T-cell (primary cell): ENCODE measurements around the gene DNAJA1. TPM values are rescaled to one million over a fixed set of nuclear protein-coding genes. Genes with fewer than 3 reads are reported as not detected.
A peak's percentile ranks its signal among the peaks of the same experiment; 100 is the strongest.
"Not testable (repeated sequence)": the region's sequence is repeated elsewhere in the genome, so short reads cannot be mapped to it uniquely, and the experiment has no call there.

Experiments
- ATAC-seq, 4 experiments: fragments of 200-7000 bp in 3 of 4; fragments of 150-1000 bp in 1 of 4; cut with Tn5 transposase; replicated peaks in 1 of 4; 1 replicate in 3 of 4; 2 replicates in 1 of 4; pipeline ENCODE4 v1.10.0; 2021; ENCODE audit warnings: moderate library complexity in 3 of 4, mild to moderate bottlenecking in 2 of 4, moderate number of reproducible peaks in 1 of 4
- CTCF ChIA-PET, 2 donors: fragments of 300-600 bp; sonication (Branson Sonifier 250); formaldehyde crosslinking; loops; one replicate each; lab custom pipeline; 2022; ENCODE audit warnings: antibody characterized with exemption in 2 of 2; lab: Charles Lee
- POLR2A ChIA-PET, 2 donors: fragments of 300-600 bp; sonication (Branson Sonifier 250); formaldehyde crosslinking; loops; one replicate each; lab custom pipeline; 2022; ENCODE audit warnings: antibody characterized with exemption in 2 of 2; lab: Charles Lee
- DNase-seq, 35 experiments: peaks; one replicate each; pipeline versions ENCODE4 v3.0.0 to v3.0.0-alpha.2; 2013 to 2023
- H3K27ac ChIP-seq: one replicate; pipeline ENCODE4 v1.5.1; 2013; ENCODE audit warnings: low read length
- H3K27me3 ChIP-seq, 2 experiments: replicated peaks in 1 of 2; 1 replicate in 1 of 2; 2 replicates in 1 of 2; pipeline versions ENCODE4 v1.6.1 to v1.7.0; 2013; ENCODE audit warnings: low read length in 1 of 2, mixed read lengths in 1 of 2; ENCODE audit not compliant: control insufficient read depth in 2 of 2, insufficient read depth in 2 of 2; ENCODE audit errors: extremely low read depth in 1 of 2
- H3K36me3 ChIP-seq, 2 donors: 1 replicate in 1 of 2; 2 replicates in 1 of 2; pipeline versions ENCODE4 v1.6.1 to v1.7.0; 2013; ENCODE audit warnings: low read length in 1 of 2; ENCODE audit not compliant: control insufficient read depth in 2 of 2, insufficient read depth in 1 of 2; ENCODE audit errors: extremely low read depth in 1 of 2
- H3K4me1 ChIP-seq, 2 experiments: 1 replicate in 1 of 2; 2 replicates in 1 of 2; pipeline versions ENCODE4 v1.6.1 to v1.7.0; 2013; ENCODE audit warnings: low read length in 2 of 2, mixed read lengths in 1 of 2; ENCODE audit not compliant: insufficient read depth in 2 of 2, control insufficient read depth in 1 of 2; ENCODE audit errors: extremely low read depth in 1 of 2
- H3K4me3 ChIP-seq, 2 donors: 1 replicate in 1 of 2; 2 replicates in 1 of 2; pipeline versions ENCODE4 v1.5.1 to v1.7.0; 2013; ENCODE audit warnings: mild to moderate bottlenecking in 2 of 2, low read length in 1 of 2, moderate library complexity in 1 of 2; ENCODE audit not compliant: control insufficient read depth in 1 of 2; ENCODE audit errors: extremely low read depth in 1 of 2
- H3K9me3 ChIP-seq: 2 replicates; pipeline ENCODE4 v1.7.0; 2013
- H3K27ac Mint-ChIP-seq, 2 donors: one replicate each; pipeline ENCODE4 v1.8.0; 2020 to 2021; ENCODE audit warnings: mild to moderate bottlenecking in 2 of 2, mixed read lengths in 2 of 2
- H3K27me3 Mint-ChIP-seq, 2 donors: one replicate each; pipeline ENCODE4 v1.8.0; 2021 to 2022; ENCODE audit warnings: mixed read lengths in 2 of 2
- H3K36me3 Mint-ChIP-seq: one replicate; pipeline ENCODE4 v1.8.0; 2021; ENCODE audit warnings: mixed read lengths
- H3K4me1 Mint-ChIP-seq, 3 donors: one replicate each; pipeline ENCODE4 v1.8.0; 2020 to 2022; ENCODE audit warnings: mixed read lengths in 3 of 3, mild to moderate bottlenecking in 1 of 3
- H3K4me3 Mint-ChIP-seq, 3 donors: one replicate each; pipeline ENCODE4 v1.8.0; 2020 to 2022; ENCODE audit warnings: mild to moderate bottlenecking in 3 of 3, mixed read lengths in 3 of 3, moderate library complexity in 3 of 3
- H3K9me3 Mint-ChIP-seq, 3 donors: one replicate each; pipeline ENCODE4 v1.8.0; 2020 to 2022; ENCODE audit warnings: mixed read lengths in 3 of 3
- WGBS: methylation state at CpG from one replicate; pipeline ENCODE4 v1.1.5; 2013; ENCODE audit warnings: missing lambda C conversion rate; ENCODE audit not compliant: insufficient coverage; 5-methylcytosine and 5-hydroxymethylcytosine counted together
- total RNA-seq, 35 experiments: library from RNA in 6 of 35; stranded (reverse) in 6 of 35; fragments of 120-200 nt in 1 of 35; gene quantifications; one replicate each; pipeline versions ENCODE4 v1.2.1 to v1.2.4 and lab custom pipeline; 2013 to 2026

DNAJA1 gene
- total RNA-seq, 5 donors from 2014 or later (not counting 1 experiment from before 2014, with no cell fraction given): 66.5 to 170 (median 69.9) TPM

GRCh38 chr9:33000682-33001055 lies 24.4 kb upstream of the DNAJA1 start:
- CTCF ChIA-PET: interaction anchor here (0.6 to 1.2 kb wide), 7 partner anchors 13 to 1400 kb away, joined by 3 to 5 read pairs (median 4); no protein-coding TSS in a partner anchor
- peaks cover 47 to 58% (median 52%) of the 10 kb centered on the region in 3 donors for H3K4me1 Mint-ChIP-seq

GRCh38 chr9:33005335-33005734 lies 19.7 kb upstream of the DNAJA1 start:
- not testable (repeated sequence) for H3K27me3 Mint-ChIP-seq, H3K36me3 ChIP-seq, H3K27ac ChIP-seq, DNase-seq, H3K4me3 Mint-ChIP-seq, H3K27me3 ChIP-seq, H3K36me3 Mint-ChIP-seq, H3K9me3 Mint-ChIP-seq, H3K9me3 ChIP-seq, H3K27ac Mint-ChIP-seq, ATAC-seq, H3K4me3 ChIP-seq
- CTCF ChIA-PET: interaction anchor here in 1 of 2 donors (0.6 kb wide), 1 partner anchor 19 kb away, joined by 3 read pairs; no protein-coding TSS in a partner anchor
- POLR2A ChIA-PET: interaction anchor here in 1 of 2 donors (0.6 to 0.7 kb wide), 2 partner anchors 165 to 480 kb away, joined by 3 to 8 read pairs; no protein-coding TSS in a partner anchor
- H3K4me1 ChIP-seq: peaks cover 11 to 13% of the 10 kb centered on the region in 2 experiments
- H3K4me1 Mint-ChIP-seq: peaks cover 15 to 20% (median 15%) of the 10 kb centered on the region in 3 donors

More at GRCh38 chr9:33000682-33001055, 24.4 kb upstream of the DNAJA1 start:
- H3K27me3 Mint-ChIP-seq, H3K9me3 Mint-ChIP-seq, H3K27me3 ChIP-seq, ATAC-seq, H3K9me3 ChIP-seq: not testable (repeated sequence)
- DNase-seq: peak in 12 of 35 experiments; percentile 2 to 29 (median 11)
- Histone ChIP-seq H3K27ac (peak overlapping the region; percentile 93), H3K4me1 (peaks cover 11 to 18% of the 10 kb centered on the region in 2 experiments), H3K36me3 (peaks cover 0 to 16% of the 10 kb centered on the region in 2 donors), H3K4me3 (peak overlapping the region; percentile 93 to 97)
- WGBS: no CpG with 5 or more reads among the region's 12 CpGs
- Mint-ChIP-seq H3K36me3 (peaks cover 28% of the 10 kb centered on the region), H3K27ac (peak overlapping the region; percentile 95 to 97), H3K4me3 (peak overlapping the region; percentile 90 to 97 (median 94))
- POLR2A ChIA-PET: interaction anchor here in 1 of 2 donors (0.7 to 5.3 kb wide), 2 partner anchors 19 to 24 kb away, joined by 3 to 42 read pairs; partner anchors contain the start of gene DNAJA1

DNA sequence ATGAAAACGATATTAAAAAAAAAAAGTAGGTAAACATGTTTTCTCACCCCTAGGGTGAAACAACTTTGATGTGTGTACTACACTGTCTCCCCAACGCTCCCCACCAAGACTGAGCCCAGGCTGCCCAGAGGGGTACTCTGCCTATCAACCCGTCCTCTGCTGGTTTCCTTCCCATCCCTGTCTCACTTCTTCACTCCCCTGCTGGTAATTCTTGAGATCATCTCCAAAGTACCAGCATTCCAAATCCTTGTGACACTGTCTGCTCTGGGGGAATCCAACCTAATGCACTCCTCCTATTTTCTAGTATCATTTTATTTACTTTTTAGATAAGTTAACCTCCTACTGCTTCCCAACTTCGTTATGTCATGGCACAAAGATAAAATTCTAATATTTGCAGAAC lies 17.3 kb upstream of the DNAJA1 start:
- Mint-ChIP-seq H3K36me3 (no peaks in the 10 kb centered on the region), H3K9me3 (no peaks in the 10 kb centered on the region), H3K4me3 (no peak overlapping the region), H3K27ac (no peak overlapping the region), H3K27me3 (no peaks in the 10 kb centered on the region), H3K4me1 (peaks cover 0 to under 1% (median 0%) of the 10 kb centered on the region in 3 donors)
- H3K27me3 ChIP-seq: no peaks in the 10 kb centered on the region
- no peak overlapping the region for H3K4me3 ChIP-seq
- H3K27ac ChIP-seq: no peak overlapping the region
- DNase-seq (no peak), ATAC-seq (no peak)
- no peaks in the 10 kb centered on the region for H3K36me3 ChIP-seq
- 100% methylated on average over 2 of the region's 4 CpGs for WGBS
- POLR2A ChIA-PET: interaction anchor here (0.6 to 0.9 kb wide), 3 partner anchors 17 to 71 kb away, joined by 3 read pairs; partner anchors contain the start of gene DNAJA1 (in 2 of the 2)
- no peaks in the 10 kb centered on the region for H3K4me1 ChIP-seq
- CTCF ChIA-PET: interaction anchor here in 1 of 2 donors (0.6 kb wide), 3 partner anchors 10 to 100 kb away, joined by 5 to 8 read pairs (median 6); no protein-coding TSS in a partner anchor
- H3K9me3 ChIP-seq: no peaks in the 10 kb centered on the region

- Histone ChIP-seq H3K27me3 (no peaks in the 10 kb centered on the region), H3K4me3 (no peak overlapping the region), H3K36me3 (no peaks in the 10 kb centered on the region), H3K27ac (no peak overlapping the region), H3K9me3 (no peaks in the 10 kb centered on the region), H3K4me1 (no peaks in the 10 kb centered on the region)
- ChIA-PET POLR2A (no interaction called here), CTCF (no interaction called here)
- H3K27me3 Mint-ChIP-seq: no peaks in the 10 kb centered on the region
- no peak overlapping the region for H3K4me3 Mint-ChIP-seq
- H3K9me3 Mint-ChIP-seq: no peaks in the 10 kb centered on the region
- 96% methylated on average over 2 of the region's 3 CpGs for WGBS
- ATAC-seq: no peak
- DNase-seq: no peak
- no peaks in the 10 kb centered on the region for H3K4me1 Mint-ChIP-seq
- no peak overlapping the region for H3K27ac Mint-ChIP-seq
- H3K36me3 Mint-ChIP-seq: no peaks in the 10 kb centered on the region
Observed at GRCh38 chr9:33011831-33012230, 13.2 kb upstream of the DNAJA1 start.

GRCh38 chr9:33012328-33013069 lies 12.6 kb upstream of the DNAJA1 start:
- Mint-ChIP-seq H3K4me3 (no peak overlapping the region), H3K27ac (no peak overlapping the region), H3K36me3 (no peaks in the 10 kb centered on the region), H3K4me1 (no peaks in the 10 kb centered on the region), H3K9me3 (no peaks in the 10 kb centered on the region), H3K27me3 (no peaks in the 10 kb centered on the region)
- Histone ChIP-seq H3K4me3 (no peak overlapping the region), H3K9me3 (no peaks in the 10 kb centered on the region), H3K4me1 (no peaks in the 10 kb centered on the region), H3K36me3 (no peaks in the 10 kb centered on the region), H3K27ac (no peak overlapping the region), H3K27me3 (no peaks in the 10 kb centered on the region)
- ChIA-PET CTCF (no interaction called here), POLR2A (interaction anchor here in 1 of 2 donors (1.9 kb wide), 1 partner anchor 13 kb away, joined by 5 read pairs; the partner anchor contains the start of gene DNAJA1)
- DNase-seq (no peak), ATAC-seq (no peak)
- WGBS: no CpG with 5 or more reads among the region's 3 CpGs

- H3K9me3 ChIP-seq: no peaks in the 10 kb centered on the region
- no peaks in the 10 kb centered on the region for H3K36me3 ChIP-seq
- no peak overlapping the region for H3K4me3 Mint-ChIP-seq
- no peak overlapping the region for H3K27ac ChIP-seq
- H3K4me1 Mint-ChIP-seq: no peaks in the 10 kb centered on the region
- CTCF ChIA-PET: interaction anchor here in 1 of 2 donors (0.6 kb wide), 1 partner anchor 276 kb away, joined by 5 read pairs; the partner anchor contains the start of gene NFX1
- no CpG with 5 or more reads among the region's 2 CpGs for WGBS
- H3K36me3 Mint-ChIP-seq: no peaks in the 10 kb centered on the region
- no peaks in the 10 kb centered on the region for H3K27me3 ChIP-seq
- DNase-seq (no peak), ATAC-seq (no peak)
- no peaks in the 10 kb centered on the region for H3K27me3 Mint-ChIP-seq
- no peak overlapping the region for H3K27ac Mint-ChIP-seq
- POLR2A ChIA-PET: interaction anchor here in 1 of 2 donors (0.6 to 1.9 kb wide), 2 partner anchors 11 to 50 kb away, joined by 5 to 20 read pairs; partner anchors contain the start of gene DNAJA1
- H3K4me1 ChIP-seq: no peaks in the 10 kb centered on the region
- no peaks in the 10 kb centered on the region for H3K9me3 Mint-ChIP-seq
- no peak overlapping the region for H3K4me3 ChIP-seq
Observed at GRCh38 chr9:33013962-33014664, 11.0 kb upstream of the DNAJA1 start.
